Measurements from ENCODE around the gene TRERF1.

GRCh38 chr6:42417641-42418112 is 34.0 kb downstream of the TRERF1 start:
- TF ChIP-seq SUZ12 (IDR thresholded peaks at IDR 0.05; ENCODE audit: extremely low read depth, insufficient read depth, insufficient read length) (no peak), YY1 (IDR thresholded peaks at IDR 0.05; ENCODE audit: insufficient read depth, insufficient read length) (no peak), ZNF274 (IDR thresholded peaks at IDR 0.05; ENCODE audit: low read depth, low read length) (no peak)

Data from NT2/D1 (cell line).